GM21529 (cell line): ENCODE data around the gene GNAO1.

Source experiments
- ATAC-seq: cut with Tn5 transposase; IDR thresholded peaks from one replicate; pipeline ENCODE4 v1.9.1; 2021; ENCODE audit not compliant: unreplicated experiment

The GNAO1 gene

GRCh38 chr16:56263711-56264608, 72.7 kb downstream of the GNAO1 start:
- ATAC-seq = no peak

- no peak for ATAC-seq
Observed at GRCh38 chr16:56264609-56264972, 73.3 kb downstream of the GNAO1 start.

- ATAC-seq = no peak
Observed at GRCh38 chr16:56265184-56265583, 73.9 kb downstream of the GNAO1 start.

- no peak for ATAC-seq
Observed at GRCh38 chr16:56265746-56266145, 74.5 kb downstream of the GNAO1 start.

- ATAC-seq = no peak
Observed at GRCh38 chr16:56266641-56267607, 75.6 kb downstream of the GNAO1 start.

GRCh38 chr16:56267888-56268287, 76.6 kb downstream of the GNAO1 start:
- no peak for ATAC-seq

GRCh38 chr16:56268799-56269198, 77.5 kb downstream of the GNAO1 start:
- no peak for ATAC-seq

GRCh38 chr16:56269281-56269680, 78.0 kb downstream of the GNAO1 start:
- ATAC-seq = no peak

- no peak for ATAC-seq
Observed at GRCh38 chr16:56269811-56270684, 78.8 kb downstream of the GNAO1 start.

GRCh38 chr16:56270828-56271227, 79.5 kb downstream of the GNAO1 start:
- ATAC-seq = no peak

GRCh38 chr16:56272583-56272894, 81.2 kb downstream of the GNAO1 start:
- no peak for ATAC-seq

GRCh38 chr16:56273615-56274014, 82.3 kb downstream of the GNAO1 start:
- ATAC-seq = no peak

- no peak for ATAC-seq
Observed at GRCh38 chr16:56274369-56274768, 83.1 kb downstream of the GNAO1 start.

- no peak for ATAC-seq
Observed at GRCh38 chr16:56275076-56275475, 83.8 kb downstream of the GNAO1 start.

GRCh38 chr16:56275801-56276200, 84.5 kb downstream of the GNAO1 start:
- ATAC-seq = no peak

GRCh38 chr16:56277075-56277474, 85.8 kb downstream of the GNAO1 start:
- ATAC-seq = no peak

- ATAC-seq = no peak
Observed at GRCh38 chr16:56278196-56278855, 87.0 kb downstream of the GNAO1 start.

- ATAC-seq = peak; percentile 67
Observed at GRCh38 chr16:56279132-56279531, 87.8 kb downstream of the GNAO1 start.

- ATAC-seq = no peak
Observed at GRCh38 chr16:56279914-56280313, 88.6 kb downstream of the GNAO1 start.

GRCh38 chr16:56281249-56281805, 90.0 kb downstream of the GNAO1 start:
- no peak for ATAC-seq
